Adipose tissue (tissue), 3 donors: Measurements from ENCODE around the gene C1QTNF5. TPM values are rescaled to one million over a fixed set of nuclear protein-coding genes. Genes with fewer than 3 reads are reported as not detected.

Experiments used
- H3K27ac ChIP-seq: one replicate; pipeline ENCODE4 v1.5.1; 2013; ENCODE audit warnings: low read depth, low read length
- WGBS, 3 donors: extraction: QIAGEN DNeasy Blood & Tissue Kit; methylation state at CpG; one replicate each; pipeline ENCODE4 v1.1.7; 2013; 5-methylcytosine and 5-hydroxymethylcytosine counted together
- polyA plus RNA-seq, 3 donors: library from polyadenylated mRNA; stranded (reverse); fragments of 200-250 nt; gene quantifications; one replicate each; pipeline ENCODE4 v1.2.3, GENCODE V29; 2013
- donor health status: healthy with polysubstance abuse.
- donor health status: Bipolar disorder and iron deficiency.
- donor health status: healthy.

C1QTNF5 gene
- polyA plus RNA-seq, 3 donors, result 13.1 to 45.3 (median 26.5) TPM

GRCh38 chr11:119309953-119310681 lies 30.6 kb downstream of the C1QTNF5 start:
- 81 to 87% (median 84%) methylated on average over 17 of the region's 17 CpGs for WGBS, 3 donors
- no peak overlapping the region for H3K27ac ChIP-seq

- WGBS, 3 donors, result 90 to 92% (median 92%) methylated on average over 11 of the region's 11 CpGs
- H3K27ac ChIP-seq, result no peak overlapping the region
Observed at GRCh38 chr11:119309411-119309810, 31.3 kb downstream of the C1QTNF5 start.

- 65 to 81% (median 76%) methylated on average over 5 of the region's 5 CpGs for WGBS, 3 donors
Observed at GRCh38 chr11:119307974-119308373, 32.7 kb downstream of the C1QTNF5 start.

GRCh38 chr11:119307219-119307618 lies 33.5 kb downstream of the C1QTNF5 start:
- WGBS, 3 donors, result 40 to 88% (median 85%) methylated on average over 1 of the region's 1 CpG
- no peak overlapping the region for H3K27ac ChIP-seq

More at GRCh38 chr11:119307974-119308373, 32.7 kb downstream of the C1QTNF5 start:
- H3K27ac ChIP-seq, result no peak overlapping the region

- no peak overlapping the region for H3K27ac ChIP-seq
- WGBS, 3 donors, result 52 to 70% (median 62%) methylated on average over 5 of the region's 5 CpGs
Observed at GRCh38 chr11:119306373-119306890, 34.3 kb downstream of the C1QTNF5 start.

- WGBS, 3 donors, result 80 to 97% (median 82%) methylated on average over 7 of the region's 7 CpGs
- no peak overlapping the region for H3K27ac ChIP-seq
Observed at GRCh38 chr11:119305556-119306372, 34.9 kb downstream of the C1QTNF5 start.

- H3K27ac ChIP-seq, result no peak overlapping the region
- WGBS, 3 donors, result 91 to 92% (median 91%) methylated on average over 5 of the region's 5 CpGs
Observed at GRCh38 chr11:119303227-119303718, 37.4 kb downstream of the C1QTNF5 start.

GRCh38 chr11:119300198-119300964 lies 40.3 kb downstream of the C1QTNF5 start:
- no peak overlapping the region for H3K27ac ChIP-seq
- WGBS, 3 donors, result 56 to 82% (median 70%) methylated on average over 3 of the region's 3 CpGs

- WGBS, 3 donors, result 96% methylated on average over 9 of the region's 9 CpGs
- H3K27ac ChIP-seq, result no peak overlapping the region
Observed at GRCh38 chr11:119299416-119299815, 41.3 kb downstream of the C1QTNF5 start.

GRCh38 chr11:119298726-119299125 lies 42.0 kb downstream of the C1QTNF5 start:
- H3K27ac ChIP-seq, result no peak overlapping the region
- WGBS, 3 donors, result 91 to 95% (median 93%) methylated on average over 2 of the region's 2 CpGs

- no peak overlapping the region for H3K27ac ChIP-seq
Observed at GRCh38 chr11:119297938-119298337, 42.7 kb downstream of the C1QTNF5 start.

GRCh38 chr11:119295178-119295577 lies 45.5 kb downstream of the C1QTNF5 start:
- no peak overlapping the region for H3K27ac ChIP-seq
- WGBS, 3 donors, result 44 to 63% (median 47%) methylated on average over 3 of the region's 3 CpGs

More at GRCh38 chr11:119297938-119298337, 42.7 kb downstream of the C1QTNF5 start:
- WGBS, 3 donors, result 54 to 80% (median 70%) methylated on average over 3 of the region's 3 CpGs

GRCh38 chr11:119293461-119293860 lies 47.2 kb downstream of the C1QTNF5 start:
- H3K27ac ChIP-seq, result no peak overlapping the region
- 95 to 99% (median 96%) methylated on average over 3 of the region's 3 CpGs for WGBS, 3 donors

- 98 to 100% (median 98%) methylated on average over 10 of the region's 10 CpGs for WGBS, 3 donors
- H3K27ac ChIP-seq, result no peak overlapping the region
Observed at GRCh38 chr11:119290894-119291497, 49.7 kb downstream of the C1QTNF5 start.
